ENCODE data around the gene XRCC3.

DNA sequence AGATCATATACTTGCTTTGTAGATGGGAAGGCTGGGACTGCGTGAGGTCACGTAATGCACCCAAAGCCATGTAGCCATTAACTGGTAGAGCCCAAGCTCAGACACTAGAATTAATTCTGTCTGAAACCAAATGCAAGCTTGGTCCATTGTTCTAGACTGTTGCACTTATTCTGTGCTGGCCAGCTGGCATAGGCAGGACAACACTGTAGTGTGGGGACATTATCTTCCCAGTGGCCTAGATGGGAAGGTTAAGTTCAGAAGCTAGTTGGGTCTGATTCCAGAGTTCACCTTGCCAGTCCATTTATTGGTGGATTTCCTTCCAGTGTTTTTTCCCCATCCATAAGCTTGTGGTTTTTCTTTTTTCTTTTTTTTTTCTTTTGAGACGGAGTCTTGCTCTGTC, 47.1 kb downstream of the XRCC3 start:
- TF ChIP-seq, protein P1, sequence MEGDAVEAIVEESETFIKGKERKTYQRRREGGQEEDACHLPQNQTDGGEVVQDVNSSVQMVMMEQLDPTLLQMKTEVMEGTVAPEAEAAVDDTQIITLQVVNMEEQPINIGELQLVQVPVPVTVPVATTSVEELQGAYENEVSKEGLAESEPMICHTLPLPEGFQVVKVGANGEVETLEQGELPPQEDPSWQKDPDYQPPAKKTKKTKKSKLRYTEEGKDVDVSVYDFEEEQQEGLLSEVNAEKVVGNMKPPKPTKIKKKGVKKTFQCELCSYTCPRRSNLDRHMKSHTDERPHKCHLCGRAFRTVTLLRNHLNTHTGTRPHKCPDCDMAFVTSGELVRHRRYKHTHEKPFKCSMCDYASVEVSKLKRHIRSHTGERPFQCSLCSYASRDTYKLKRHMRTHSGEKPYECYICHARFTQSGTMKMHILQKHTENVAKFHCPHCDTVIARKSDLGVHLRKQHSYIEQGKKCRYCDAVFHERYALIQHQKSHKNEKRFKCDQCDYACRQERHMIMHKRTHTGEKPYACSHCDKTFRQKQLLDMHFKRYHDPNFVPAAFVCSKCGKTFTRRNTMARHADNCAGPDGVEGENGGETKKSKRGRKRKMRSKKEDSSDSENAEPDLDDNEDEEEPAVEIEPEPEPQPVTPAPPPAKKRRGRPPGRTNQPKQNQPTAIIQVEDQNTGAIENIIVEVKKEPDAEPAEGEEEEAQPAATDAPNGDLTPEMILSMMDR (IDR thresholded peaks at IDR 0.05) = no peak
- no peak for TF ChIP-seq POLR2A (IDR thresholded peaks at IDR 0.05)

Data from lower leg skin (tissue), 3 donors.